ENCODE measurements around the gene FOXL3.

Gene FOXL3

DNA sequence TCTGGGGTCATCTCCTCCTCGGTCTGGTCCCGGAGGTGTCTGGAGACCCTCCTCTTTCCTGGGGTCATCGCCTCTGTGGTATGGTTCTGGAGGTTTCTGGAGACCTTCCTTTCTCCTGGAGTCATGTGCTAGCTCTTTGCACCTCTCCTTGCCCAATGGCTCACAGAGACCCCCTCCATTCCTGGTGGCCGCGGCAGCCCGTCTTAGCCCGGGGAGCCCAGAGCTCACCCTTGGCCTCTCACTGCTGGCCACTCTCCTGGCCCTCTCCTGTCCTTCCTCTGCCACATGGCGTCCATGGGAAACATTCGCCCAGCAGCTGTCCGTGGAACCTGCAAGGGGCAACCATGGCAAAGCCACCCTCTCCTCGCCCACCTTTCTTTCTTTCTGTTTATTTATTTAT, 20.2 kb upstream of the FOXL3 start:
- no peak for DNase-seq

DNA sequence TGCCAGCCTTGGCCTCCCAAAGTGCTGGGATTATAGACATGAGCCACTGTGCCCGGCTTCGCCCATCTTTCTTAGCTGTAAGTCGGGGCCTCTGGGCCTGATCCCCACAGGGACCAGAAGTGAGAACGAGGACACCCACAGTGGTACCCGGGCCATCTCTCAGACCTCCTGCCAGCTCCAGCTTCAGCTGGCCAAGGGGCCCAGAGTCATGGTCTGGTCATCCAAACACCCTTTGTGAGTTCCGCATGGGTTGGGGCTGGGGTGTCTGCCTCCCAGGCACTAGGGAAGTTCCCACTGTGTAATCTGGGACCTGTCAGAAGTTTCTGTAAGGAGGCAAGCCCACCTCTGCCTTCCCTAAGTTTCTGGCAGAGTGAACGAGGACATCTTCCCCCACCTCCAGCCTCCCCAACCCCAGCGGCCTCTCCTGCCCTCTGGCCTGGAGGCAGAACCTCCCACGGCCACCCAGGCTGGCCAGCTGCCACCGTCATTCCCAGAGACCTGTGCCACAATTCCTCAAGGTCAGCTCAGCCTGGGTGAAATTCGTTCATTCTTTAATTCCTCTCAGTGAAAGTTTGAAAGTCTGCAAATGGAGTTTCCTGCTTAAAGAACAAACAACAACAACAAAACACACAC, 19.5 kb upstream of the FOXL3 start:
- DNase-seq: no peak

DNA sequence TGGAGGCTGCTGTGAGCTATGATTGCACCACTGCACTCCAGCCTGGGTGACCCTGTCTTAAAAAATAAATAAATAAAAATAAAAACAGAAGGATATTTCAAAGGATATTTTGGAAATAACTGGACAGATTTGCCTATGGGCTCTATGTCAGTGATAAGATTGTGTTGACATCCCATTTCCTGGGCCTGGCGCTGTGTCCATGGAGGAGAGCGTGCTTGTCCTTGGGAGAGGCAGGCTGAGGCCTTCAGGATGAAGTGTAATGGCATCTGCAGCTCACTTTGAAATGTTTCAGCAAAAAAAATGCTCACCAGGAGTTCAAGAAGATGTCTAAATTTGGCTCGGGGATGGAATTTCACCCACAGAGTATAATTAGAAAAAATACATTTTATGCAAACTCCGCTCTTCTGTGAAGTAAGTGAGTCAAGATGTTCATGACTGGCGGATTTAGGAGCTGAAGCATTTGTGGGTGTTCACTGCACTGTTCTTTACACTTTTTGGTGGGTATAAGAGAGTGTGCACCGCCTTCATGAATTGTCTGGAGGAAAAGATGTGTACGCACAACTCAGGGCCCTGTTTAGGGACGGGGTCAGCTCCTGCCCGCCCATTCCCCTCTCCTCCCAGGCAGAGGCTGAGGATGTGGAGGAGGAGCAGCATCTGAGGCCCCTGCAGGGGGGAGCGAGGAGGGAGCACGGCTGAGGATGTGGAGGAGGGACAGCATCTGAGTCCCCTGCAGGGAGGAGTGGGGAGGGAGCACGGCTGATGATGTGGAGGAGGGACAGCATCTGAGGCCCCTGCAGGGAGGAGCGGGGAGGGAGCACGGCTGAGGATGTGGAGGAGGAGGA, 18.5 kb upstream of the FOXL3 start:
- no peak for DNase-seq

DNA sequence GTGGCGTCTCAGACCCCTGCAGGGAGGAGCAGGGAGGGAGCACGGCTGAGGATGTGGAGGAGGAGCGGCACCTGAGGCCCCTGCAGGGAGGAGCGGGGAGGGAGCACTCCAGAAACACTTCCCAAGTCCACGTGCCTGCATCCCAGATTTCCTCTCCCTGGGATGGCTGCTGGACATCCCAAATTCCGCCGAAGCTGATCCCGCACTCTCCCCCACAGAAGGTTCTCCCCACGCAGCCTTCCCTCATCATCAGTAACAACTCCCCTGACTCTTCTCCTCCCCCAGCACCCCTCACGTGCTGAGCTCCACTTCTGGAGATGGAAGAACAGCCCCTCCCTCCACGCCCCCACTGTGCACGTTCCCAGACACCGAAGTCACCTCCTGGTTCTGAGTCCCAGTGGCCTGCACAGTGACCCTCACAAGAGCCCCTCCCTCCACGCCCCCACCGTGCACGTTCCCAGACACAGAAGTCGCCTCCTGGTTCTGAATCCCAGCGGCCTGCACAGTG, 17.8 kb upstream of the FOXL3 start:
- no peak for DNase-seq

DNA sequence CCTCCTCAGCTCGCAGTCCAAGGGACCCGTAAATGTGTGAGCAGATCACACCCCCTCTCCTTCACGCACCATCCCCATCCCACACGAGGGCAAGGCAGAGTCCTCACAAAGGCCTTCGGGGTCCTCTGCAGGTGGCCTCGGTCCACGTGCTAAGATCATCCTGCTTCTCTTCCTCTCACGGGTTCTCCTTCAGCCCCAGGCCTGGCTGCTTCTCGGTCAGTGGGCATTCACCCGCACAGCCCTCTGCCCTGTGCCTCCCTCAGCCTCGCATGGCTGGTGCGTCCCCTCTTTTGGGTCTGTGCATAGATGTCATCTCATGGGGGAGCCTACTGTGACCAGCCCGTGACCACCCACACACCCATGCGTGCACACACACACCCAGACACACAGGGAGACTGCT, 17.3 kb upstream of the FOXL3 start:
- no peak for DNase-seq

DNA sequence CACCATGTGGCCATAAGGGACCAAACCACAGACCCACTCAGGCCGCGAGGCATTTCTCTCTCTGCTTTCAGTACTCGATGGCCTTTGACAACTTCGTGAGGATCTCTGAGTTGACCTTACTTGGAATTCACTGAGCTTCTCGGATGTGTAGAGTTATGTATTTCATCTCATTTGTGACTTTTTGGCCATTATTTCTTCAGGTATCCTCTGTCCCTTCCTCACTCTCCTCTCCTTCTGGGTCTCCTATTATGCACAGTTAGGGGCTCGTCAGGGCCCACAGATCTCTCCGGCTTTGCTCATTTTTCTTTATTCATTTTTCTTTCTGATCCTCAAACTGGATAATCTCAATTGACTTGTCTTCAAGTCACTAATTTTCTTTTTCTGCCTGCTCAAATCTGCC, 16.6 kb upstream of the FOXL3 start:
- no peak for DNase-seq

DNA sequence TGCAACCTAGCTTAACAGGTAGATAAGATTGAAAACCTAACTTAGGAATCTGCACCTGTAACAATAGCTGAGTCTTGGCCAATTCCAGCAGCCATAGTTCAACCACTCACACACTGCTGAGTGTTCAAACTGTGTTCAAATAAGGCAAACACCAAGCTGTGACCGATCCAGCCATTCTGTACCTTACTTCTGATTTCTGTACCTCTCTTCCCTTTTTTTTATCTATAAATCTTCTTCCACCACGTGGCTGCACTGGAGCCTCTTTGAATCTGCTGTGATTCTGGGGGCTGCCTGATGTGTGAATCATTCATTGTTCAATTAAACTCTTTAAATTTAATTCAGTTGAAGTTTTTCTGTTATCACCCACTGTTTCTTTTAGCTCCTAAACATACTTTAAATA, 15.7 kb upstream of the FOXL3 start:
- DNase-seq: no peak

DNA sequence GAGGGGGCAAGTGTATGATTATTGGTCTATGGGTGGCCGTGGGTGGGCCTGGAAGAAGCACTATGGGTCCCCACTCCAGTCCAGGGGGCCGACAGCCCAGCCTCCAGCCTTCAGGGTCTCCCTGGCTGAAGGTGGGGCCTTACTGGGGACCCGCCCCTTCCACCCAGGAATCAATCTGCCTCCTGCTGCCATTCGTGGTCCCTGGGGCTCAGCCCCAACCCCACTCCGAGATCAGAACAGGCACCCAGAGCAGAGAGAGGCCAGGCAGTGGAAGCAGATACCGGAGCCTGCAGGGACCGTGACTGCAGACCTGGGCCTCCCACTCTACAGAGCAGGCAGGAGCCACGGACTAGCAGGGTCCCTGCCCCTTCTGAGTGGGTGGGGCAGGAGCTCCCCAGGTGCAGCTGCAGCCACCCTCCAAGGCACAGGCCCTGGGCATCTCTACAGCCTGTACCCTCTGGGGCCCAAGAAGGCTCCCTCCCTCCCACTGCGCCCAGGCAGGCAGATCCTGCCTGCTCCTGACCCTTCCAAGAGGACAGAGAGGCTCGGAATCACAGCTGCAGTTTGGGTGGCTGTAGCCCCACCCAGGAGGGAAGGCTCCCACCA, 13.6 kb upstream of the FOXL3 start:
- no peak for DNase-seq

DNA sequence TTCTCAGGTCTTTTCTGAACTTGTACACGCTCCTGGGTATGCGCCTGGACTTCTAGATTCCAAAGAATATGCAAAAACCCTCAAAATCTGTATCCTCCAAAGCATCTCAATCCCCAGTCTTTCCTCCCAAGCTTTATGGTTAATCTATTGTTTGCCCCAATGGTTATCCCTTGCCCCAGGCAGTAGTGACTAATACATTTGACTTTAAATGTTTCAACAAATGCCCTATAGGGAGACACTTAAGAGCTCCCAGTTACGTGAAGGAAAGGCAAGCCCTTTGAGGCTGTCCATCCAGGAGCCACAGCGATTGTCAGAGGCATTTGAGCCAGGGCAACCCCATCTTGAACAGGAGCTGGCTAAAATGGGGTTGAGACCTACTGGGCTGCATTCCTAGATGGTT, 12.7 kb upstream of the FOXL3 start:
- DNase-seq: no peak

DNA sequence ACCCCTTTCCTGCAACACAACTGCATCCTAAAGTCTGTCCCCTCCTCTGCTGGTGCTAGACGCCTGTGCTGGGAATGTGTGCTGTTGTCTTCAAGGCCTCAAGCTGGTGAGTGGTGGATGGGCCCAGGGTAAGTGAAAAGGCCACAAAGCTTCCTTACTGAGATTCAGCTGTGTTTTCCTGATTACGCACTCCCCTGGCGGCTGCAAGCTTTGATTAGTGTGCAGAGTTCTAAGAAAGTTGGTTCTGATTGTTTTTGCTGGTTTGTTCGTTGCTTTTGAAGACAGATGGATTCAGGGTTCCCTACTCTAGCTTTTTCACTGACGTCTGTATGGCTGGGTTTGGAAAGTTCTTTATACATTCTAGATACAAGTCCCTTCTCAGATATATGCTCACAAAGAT, 11.9 kb upstream of the FOXL3 start:
- no peak for DNase-seq

DNA sequence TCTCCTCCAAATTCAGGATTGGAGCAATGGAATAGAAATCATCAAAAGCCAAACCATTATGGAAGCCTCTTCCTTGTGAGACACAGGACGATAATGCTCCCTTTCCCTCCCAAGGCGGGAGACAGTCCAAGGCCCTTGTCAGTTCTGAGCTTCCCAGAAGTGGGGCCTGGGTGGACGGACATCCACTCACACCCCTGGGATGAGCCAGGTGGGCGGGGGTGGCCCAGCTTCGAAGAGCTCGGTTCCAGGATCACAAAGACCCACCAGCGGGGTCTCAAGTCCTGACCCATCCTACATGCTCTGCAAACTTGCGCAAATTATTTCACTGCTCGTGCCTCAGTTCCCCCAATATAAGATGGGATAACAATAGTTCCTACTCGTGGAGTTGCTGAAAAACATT, 10.1 kb upstream of the FOXL3 start:
- no peak for DNase-seq

DNA sequence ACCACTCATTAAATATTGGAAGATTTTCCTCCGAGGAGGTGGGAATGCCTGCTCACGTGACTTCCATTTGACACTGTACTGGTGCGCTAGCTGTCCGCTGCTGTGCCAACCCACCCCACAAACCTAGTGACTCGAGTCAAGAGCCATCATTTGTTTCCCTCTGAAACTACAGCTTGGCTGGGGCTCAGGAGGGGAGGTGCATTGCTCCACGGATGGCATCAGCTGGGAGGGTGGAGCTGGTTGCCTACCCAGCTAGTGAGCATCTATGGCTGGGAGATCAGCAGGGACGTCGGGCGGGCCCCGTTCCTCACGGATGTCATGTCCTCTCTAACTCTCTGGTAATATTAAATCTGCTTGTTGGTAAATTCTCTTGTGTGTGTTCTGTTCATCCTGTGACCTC, 9.5 kb upstream of the FOXL3 start:
- DNase-seq: no peak

DNA sequence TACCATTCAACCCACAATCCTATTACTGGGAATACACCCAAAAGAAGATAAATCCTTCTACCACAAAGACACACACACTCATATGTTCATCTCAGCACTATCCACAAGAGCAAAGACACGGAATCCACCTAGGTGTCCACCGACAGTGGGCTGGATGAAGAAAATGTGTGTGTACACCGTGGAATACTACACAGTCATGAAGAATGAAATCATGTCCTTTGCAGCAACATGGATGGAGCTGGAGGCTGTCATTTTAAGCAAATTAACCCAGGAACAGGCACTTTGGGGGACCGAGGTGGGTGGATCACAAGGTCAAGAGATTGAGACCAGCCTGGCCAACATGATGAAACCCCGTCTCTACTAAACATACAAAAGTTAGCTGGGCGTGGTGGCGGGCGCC, 8.3 kb upstream of the FOXL3 start:
- DNase-seq: no peak

DNA sequence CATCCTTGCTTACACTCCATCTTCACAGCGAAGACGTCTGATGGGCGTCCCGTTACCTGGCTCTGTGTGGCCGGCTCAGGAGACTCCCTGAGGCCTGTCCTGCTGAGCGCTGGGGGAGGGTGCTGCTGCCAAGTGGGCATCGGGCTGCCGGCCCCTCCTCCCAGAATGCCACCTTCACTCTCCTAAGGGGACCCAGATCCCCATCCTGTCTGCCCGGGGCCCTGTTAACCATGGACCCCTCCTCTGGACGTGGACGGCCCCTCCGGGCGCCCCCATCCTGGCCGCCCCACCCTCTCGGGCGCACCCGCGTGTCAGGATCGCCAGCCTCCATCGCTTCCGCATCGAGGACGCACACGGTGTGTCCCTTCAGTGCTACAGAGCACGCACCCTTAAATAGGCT, 7.3 kb upstream of the FOXL3 start:
- DNase-seq: no peak

DNA sequence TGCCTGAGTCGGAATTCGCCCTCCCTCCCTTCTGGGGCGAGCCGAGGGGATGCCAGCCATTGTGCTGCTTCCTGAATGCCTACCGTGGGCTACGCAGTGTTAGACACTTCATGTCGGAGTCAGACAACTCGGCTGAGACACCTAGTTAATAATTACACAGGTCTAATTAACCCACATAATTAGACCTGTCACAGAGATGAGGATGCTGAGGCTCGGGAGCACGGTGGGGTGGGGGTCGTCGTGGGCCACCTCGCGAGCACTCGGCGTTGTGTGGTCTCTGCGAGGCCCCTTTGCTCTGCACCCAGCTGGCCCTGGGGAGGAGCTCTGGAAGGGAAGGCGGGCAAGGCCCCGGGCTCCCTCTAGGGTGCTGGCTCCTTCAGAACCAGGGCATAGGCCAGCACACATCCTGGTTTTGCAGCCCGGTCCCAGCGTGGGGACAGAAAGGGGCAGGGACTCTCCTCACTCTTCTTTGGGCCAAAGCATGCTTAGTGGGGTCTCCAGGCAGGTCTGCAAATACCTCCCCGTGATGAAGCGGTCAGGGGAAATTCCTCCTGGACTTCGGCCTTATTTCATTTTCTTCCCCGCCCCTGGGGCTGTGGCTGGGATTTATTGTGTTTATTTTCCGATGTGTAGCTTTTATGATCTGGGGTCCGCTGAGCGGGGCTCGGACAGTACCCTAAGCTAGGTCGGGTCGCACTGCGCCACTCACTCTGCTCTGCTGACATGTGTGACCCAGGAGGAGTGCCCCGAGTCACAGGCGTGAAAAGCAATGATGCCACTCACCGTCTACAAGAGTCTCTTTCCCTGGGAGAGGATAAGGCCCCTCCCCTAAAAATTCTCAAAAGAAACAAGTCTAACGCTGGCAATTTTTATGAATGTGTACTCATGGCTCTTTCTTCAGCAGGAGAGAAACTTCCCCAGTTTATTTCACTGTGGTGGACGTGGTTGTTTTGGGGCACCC, 4.9 kb upstream of the FOXL3 start:
- no peak for DNase-seq

DNA sequence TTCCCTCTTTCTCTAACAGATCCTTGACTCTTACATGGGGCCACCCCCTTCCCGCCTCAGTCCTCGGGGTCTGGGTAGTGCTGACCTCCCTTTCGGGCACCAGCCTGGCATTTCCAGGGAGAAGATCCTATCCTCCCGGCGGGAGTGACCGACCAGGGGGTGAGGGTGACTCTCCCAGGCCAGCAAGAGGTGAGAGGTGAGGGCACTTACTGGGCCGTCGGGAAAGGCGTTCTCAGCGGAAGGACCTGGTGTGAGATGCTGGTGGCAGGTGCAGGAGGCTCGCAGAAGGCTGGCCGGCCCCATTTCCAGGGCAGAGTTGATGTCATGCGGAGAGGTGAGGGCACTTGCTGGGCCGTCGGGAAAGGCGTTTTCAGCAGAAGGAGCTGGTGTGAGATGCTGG, 4.2 kb upstream of the FOXL3 start:
- no peak for DNase-seq

DNA sequence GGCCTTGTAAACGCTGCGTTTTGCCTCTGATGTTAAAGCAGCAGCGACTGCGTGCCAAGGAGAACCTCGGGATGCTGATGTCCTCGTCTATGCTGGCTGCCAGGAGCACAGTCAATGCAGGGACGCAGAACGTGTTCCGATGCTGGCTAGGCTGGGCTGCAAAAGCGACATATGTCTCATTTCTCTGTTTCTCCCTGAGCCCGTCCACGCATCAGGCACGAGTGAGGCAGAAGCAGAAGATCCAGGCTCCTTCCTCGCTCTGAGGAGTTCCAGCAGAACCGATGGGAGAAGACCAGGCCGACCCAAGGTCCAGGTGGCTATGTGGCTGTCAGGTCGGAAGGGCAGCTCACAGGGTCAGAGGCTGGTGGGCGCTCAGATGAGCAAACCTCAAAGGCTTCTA, 3.7 kb upstream of the FOXL3 start:
- no peak for DNase-seq

DNA sequence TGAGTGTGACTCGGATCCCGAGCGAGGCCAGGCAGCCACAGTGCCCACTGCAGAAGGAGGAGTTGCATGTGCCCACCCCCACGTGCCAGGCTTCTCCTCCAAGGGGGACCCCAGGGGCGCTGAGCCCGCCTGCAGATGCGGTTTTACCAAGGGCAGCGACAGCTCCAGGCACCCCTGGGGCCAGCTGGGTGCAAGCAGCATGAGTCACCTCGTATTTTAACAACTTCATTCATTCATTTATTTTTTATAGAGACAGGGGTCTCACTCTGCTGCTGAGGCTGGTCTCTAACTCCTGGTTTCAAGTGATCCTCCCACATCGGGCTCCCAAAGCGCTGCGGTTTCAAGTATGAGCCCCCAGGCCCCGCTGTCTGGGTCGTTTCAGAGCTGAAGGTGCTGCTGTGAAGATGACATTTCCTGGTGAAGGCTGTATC, 1.3 kb upstream of the FOXL3 start:
- DNase-seq: no peak

DNA sequence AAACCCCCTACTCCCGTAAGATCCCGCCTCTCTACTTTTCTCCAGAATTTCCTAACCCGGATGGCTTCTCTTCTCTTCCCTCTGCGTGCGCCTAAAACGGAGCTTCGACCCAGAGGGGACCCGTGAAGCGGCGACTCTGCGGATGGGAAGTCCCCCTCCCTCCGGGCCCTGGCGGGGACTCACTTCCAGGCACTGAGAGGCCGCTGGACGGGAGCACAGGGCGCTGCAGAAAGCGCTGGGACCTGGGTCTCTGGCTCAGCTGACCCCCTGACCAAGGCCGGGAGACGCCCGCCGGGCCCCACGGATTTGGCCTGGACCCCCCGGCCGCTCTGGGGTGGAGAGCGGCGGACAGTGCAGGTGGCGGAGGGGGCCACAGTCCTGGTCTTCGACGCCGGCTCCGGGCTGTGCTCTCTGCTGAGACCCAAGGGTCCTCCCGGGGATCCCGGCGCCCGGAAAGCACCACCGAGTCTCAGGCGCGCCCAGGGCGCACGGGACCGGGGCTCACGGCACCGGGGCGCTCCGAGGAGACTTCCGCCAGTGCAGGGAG, 688 bp upstream of the FOXL3 start:
- no peak for DNase-seq

DNA sequence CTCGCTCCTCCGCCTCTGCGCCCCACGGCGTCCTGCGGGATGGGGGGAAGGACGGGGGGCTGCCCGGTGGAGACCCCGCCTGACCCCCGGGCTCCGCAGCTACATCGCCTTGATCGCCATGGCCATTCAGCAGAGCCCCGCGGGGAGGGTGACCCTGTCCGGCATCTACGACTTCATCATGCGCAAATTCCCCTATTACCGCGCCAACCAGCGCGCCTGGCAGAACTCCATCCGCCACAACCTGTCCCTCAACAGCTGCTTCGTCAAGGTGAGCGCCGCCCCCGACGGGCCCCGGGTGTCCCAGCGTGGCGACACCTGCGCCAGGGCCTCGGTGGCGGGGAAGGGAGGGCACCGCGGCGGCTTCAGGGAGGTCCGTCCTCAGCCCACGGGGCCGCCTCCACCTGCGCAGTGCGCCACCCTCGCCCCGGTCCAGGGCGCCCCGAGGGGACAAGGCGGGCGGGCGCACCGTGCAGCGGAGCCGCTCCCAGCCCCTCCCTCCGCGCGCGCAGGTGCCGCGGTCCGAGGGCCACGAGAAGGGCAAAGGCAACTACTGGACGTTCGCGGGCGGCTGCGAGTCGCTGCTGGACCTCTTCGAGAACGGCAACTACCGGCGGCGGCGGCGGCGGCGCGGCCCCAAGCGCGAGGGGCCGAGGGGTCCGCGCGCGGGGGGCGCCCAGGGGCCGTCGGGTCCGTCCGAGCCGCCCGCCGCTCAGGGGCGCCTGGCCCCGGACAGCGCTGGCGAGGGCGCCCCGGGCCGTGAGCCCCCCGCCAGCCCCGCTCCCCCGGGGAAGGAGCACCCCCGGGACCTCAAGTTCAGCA, 793 bp downstream of the FOXL3 start:
- DNase-seq: no peak

DNA sequence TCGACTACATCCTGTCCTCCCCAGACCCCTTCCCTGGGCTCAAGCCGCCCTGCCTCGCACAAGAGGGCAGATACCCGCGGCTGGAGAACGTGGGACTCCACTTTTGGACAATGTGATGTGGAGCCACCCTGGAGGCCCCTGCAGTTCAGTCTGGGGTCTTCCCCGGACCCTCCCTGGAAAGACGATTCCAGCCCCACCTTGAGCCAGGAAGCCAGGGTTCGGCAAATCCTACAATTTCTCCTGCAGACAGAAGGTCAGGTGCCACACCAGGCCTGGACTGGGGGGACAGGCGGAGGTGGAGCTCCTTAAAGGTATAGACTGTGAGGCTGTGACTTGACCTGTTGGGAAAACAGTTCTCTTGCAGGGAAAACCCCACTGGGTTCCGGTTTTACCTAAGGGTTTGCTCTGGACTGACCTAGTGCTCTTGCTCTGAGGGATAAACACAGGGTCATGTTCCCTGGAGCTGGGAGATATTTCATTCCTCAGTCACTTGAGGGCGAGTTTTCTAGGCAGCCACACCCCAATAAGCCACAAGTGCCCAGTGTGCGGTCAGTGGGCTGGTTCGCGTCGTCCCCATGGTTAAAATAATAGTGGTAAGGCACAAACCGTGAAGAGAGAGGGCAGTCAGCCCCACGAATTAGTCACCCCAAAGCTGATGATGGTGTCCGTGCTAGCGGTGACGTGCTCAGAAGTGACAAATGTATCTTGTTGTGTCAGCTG, 1.6 kb downstream of the FOXL3 start:
- DNase-seq: no peak
